Urothelium cell line (cell line): Measurements from ENCODE around the gene GRK3.
"Not testable (repeated sequence)": the region's sequence is repeated elsewhere in the genome, so short reads cannot be mapped to it uniquely, and the experiment has no call there.

Experiments used
- DNase-seq: peaks from one replicate; pipeline ENCODE4 v3.0.0; 2011; ENCODE audit warnings: low spot score, mixed read lengths
- FAIRE-seq: peaks from 2 replicates; lab custom pipeline; 2011; peaks lifted over from hg19 to GRCh38; lab: Jason Lieb, UNC

Gene GRK3

GRCh38 chr22:25623310-25623734, 58.8 kb downstream of the GRK3 start:
- peak; percentile 89 for FAIRE-seq
- no peak for DNase-seq

GRCh38 chr22:25623851-25624250, 59.4 kb downstream of the GRK3 start:
- DNase-seq (no peak), FAIRE-seq (no peak)

- no peak for FAIRE-seq
Observed at GRCh38 chr22:25624476-25624875, 60.0 kb downstream of the GRK3 start.

GRCh38 chr22:25625747-25626623, 61.5 kb downstream of the GRK3 start:
- peak; percentile 91 for FAIRE-seq
- DNase-seq = not testable (repeated sequence)

More at GRCh38 chr22:25624476-25624875, 60.0 kb downstream of the GRK3 start:
- no peak for DNase-seq

- DNase-seq = no peak
- FAIRE-seq = no peak
Observed at GRCh38 chr22:25626624-25626990, 62.1 kb downstream of the GRK3 start.

GRCh38 chr22:25627271-25627852, 62.9 kb downstream of the GRK3 start:
- FAIRE-seq (peak; percentile 90), DNase-seq (no peak)

GRCh38 chr22:25628494-25628893, 64.0 kb downstream of the GRK3 start:
- no peak for DNase-seq
- FAIRE-seq = peak; percentile 90

GRCh38 chr22:25629613-25630012, 65.1 kb downstream of the GRK3 start:
- FAIRE-seq = peak; percentile 98
- no peak for DNase-seq

GRCh38 chr22:25630447-25630846, 66.0 kb downstream of the GRK3 start:
- FAIRE-seq (no peak), DNase-seq (no peak)

GRCh38 chr22:25636323-25636722, 71.8 kb downstream of the GRK3 start:
- DNase-seq (no peak), FAIRE-seq (no peak)

GRCh38 chr22:25637032-25637431, 72.6 kb downstream of the GRK3 start:
- peak; percentile 98 for FAIRE-seq

GRCh38 chr22:25637672-25638071, 73.2 kb downstream of the GRK3 start:
- no peak for FAIRE-seq
- DNase-seq = no peak

More at GRCh38 chr22:25637032-25637431, 72.6 kb downstream of the GRK3 start:
- no peak for DNase-seq

- DNase-seq = no peak
- FAIRE-seq = no peak
Observed at GRCh38 chr22:25638638-25639037, 74.2 kb downstream of the GRK3 start.

GRCh38 chr22:25641650-25642049, 77.2 kb downstream of the GRK3 start:
- FAIRE-seq (no peak), DNase-seq (no peak)

- no peak for DNase-seq
- peak; percentile 96 for FAIRE-seq
Observed at GRCh38 chr22:25643232-25644000, 78.9 kb downstream of the GRK3 start.

GRCh38 chr22:25644122-25644521, 79.6 kb downstream of the GRK3 start:
- FAIRE-seq = no peak
- no peak for DNase-seq

GRCh38 chr22:25645266-25645665, 80.8 kb downstream of the GRK3 start:
- FAIRE-seq (no peak), DNase-seq (no peak)

- no peak for DNase-seq
Observed at GRCh38 chr22:25645964-25646363, 81.5 kb downstream of the GRK3 start.

GRCh38 chr22:25650833-25651232, 86.4 kb downstream of the GRK3 start:
- DNase-seq (no peak), FAIRE-seq (no peak)

More at GRCh38 chr22:25645964-25646363, 81.5 kb downstream of the GRK3 start:
- FAIRE-seq = no peak

- FAIRE-seq (peak; percentile 93), DNase-seq (no peak)
Observed at GRCh38 chr22:25651332-25652085, 87.0 kb downstream of the GRK3 start.

GRCh38 chr22:25654676-25655075, 90.2 kb downstream of the GRK3 start:
- FAIRE-seq (peak; percentile 63), DNase-seq (no peak)
